GM23338 (cell line): ENCODE measurements around the gene FBXO15. TPM values are rescaled to one million over a fixed set of nuclear protein-coding genes. Genes with fewer than 3 reads are reported as not detected.
A peak's percentile ranks its signal among the peaks of the same experiment; 100 is the strongest.

Experiments used
- ATAC-seq: fragments of 200-7000 bp; cut with Tn5 transposase; 3 replicates; pipeline ENCODE4 v1.9.1; 2020
- DNase-seq: peaks from one replicate; pipeline ENCODE4 v3.0.0-alpha.2; 2015; ENCODE audit warnings: low spot score
- H2AFZ ChIP-seq: fragments of 200-600 bp; sonication (generic); 2 replicates; pipeline ENCODE4 v1.8.0; 2016; ENCODE audit warnings: antibody characterized with exemption, mild to moderate bottlenecking, moderate library complexity
- H3F3A ChIP-seq: fragments of 200-600 bp; sonication (generic); replicated peaks from 2 replicates; pipeline ENCODE4 v1.8.0; 2017; ENCODE audit warnings: antibody characterized with exemption, mixed run types, low read depth
- H3K27ac ChIP-seq: fragments of 200-600 bp; sonication (generic); 2 replicates; pipeline ENCODE4 v1.6.1; 2016; ENCODE audit warnings: low read depth
- H3K27me3 ChIP-seq: fragments of 200-600 bp; sonication (generic); 2 replicates; pipeline ENCODE4 v1.8.0; 2016; ENCODE audit warnings: mild to moderate bottlenecking, mixed run types, moderate library complexity; ENCODE audit not compliant: insufficient read depth
- H3K36me3 ChIP-seq: fragments of 200-600 bp; sonication (generic); 2 replicates; pipeline ENCODE4 v1.8.0; 2016; ENCODE audit warnings: mild to moderate bottlenecking; ENCODE audit not compliant: insufficient read depth
- H3K4me1 ChIP-seq: fragments of 200-600 bp; sonication (generic); 2 replicates; pipeline ENCODE4 v1.8.0; 2016; ENCODE audit warnings: mild to moderate bottlenecking, moderate library complexity; ENCODE audit not compliant: insufficient read depth
- H3K4me2 ChIP-seq: fragments of 200-600 bp; sonication (generic); 2 replicates; pipeline ENCODE4 v1.7.1; 2017; ENCODE audit warnings: mixed run types
- H3K4me3 ChIP-seq: fragments of 200-600 bp; sonication (generic); 2 replicates; pipeline ENCODE4 v1.6.1; 2016; ENCODE audit warnings: mixed run types
- H3K79me2 ChIP-seq: fragments of 200-600 bp; sonication (generic); replicated peaks from 2 replicates; pipeline ENCODE4 v1.8.0; 2017; ENCODE audit warnings: mild to moderate bottlenecking; ENCODE audit not compliant: insufficient read depth
- H3K9me2 ChIP-seq: fragments of 200-600 bp; sonication (generic); 2 replicates; pipeline ENCODE4 v1.8.0; 2017; ENCODE audit not compliant: insufficient read depth
- H4K20me1 ChIP-seq: fragments of 200-600 bp; sonication (generic); replicated peaks from 2 replicates; pipeline ENCODE4 v1.8.0; 2017; ENCODE audit warnings: mild to moderate bottlenecking; ENCODE audit not compliant: insufficient read depth
- H3K27ac Mint-ChIP-seq: 2 replicates; pipeline ENCODE4 v1.8.0; 2020; ENCODE audit warnings: inconsistent platforms, mild to moderate bottlenecking, moderate library complexity, mixed read lengths
- H3K27me3 Mint-ChIP-seq: 3 replicates; pipeline ENCODE4 v1.8.0; 2022; ENCODE audit warnings: low read depth, mild to moderate bottlenecking, moderate library complexity, mixed read lengths, inconsistent platforms; ENCODE audit not compliant: insufficient read depth, poor library complexity
- H3K36me3 Mint-ChIP-seq: 3 replicates; pipeline ENCODE4 v1.8.0; 2021; ENCODE audit warnings: low read depth, mild to moderate bottlenecking, inconsistent platforms, moderate library complexity, mixed read lengths
- H3K4me1 Mint-ChIP-seq: 3 replicates; pipeline ENCODE4 v1.8.0; 2020; ENCODE audit warnings: mild to moderate bottlenecking, inconsistent platforms, mixed read lengths
- H3K4me3 Mint-ChIP-seq: 3 replicates; pipeline ENCODE4 v1.8.0; 2021; ENCODE audit warnings: moderate library complexity, mild to moderate bottlenecking, inconsistent platforms, mixed read lengths
- H3K9me3 Mint-ChIP-seq: 3 replicates; pipeline ENCODE4 v1.8.0; 2020; ENCODE audit warnings: moderate library complexity, mild to moderate bottlenecking, inconsistent platforms, mixed read lengths
- CREB1 ChIP-seq: fragments of 250-450 bp; sonication (Bioruptor Pico); IDR thresholded peaks from 2 replicates; pipeline ENCODE4 v1.5.0; 2020; ENCODE audit warnings: low read depth, mild to moderate bottlenecking, moderate library complexity
- EZH2 ChIP-seq: fragments of 200-600 bp; sonication (generic); IDR thresholded peaks from one replicate; pipeline ENCODE4 v1.8.0; 2017; ENCODE audit warnings: antibody characterized with exemption, mild to moderate bottlenecking, low read depth; ENCODE audit not compliant: unreplicated experiment
- EZH2phosphoT487 ChIP-seq: fragments of 200-600 bp; sonication (generic); IDR thresholded peaks from one replicate; pipeline ENCODE4 v1.8.1; 2018; ENCODE audit warnings: antibody characterized with exemption; ENCODE audit not compliant: unreplicated experiment
- POLR2AphosphoS5 ChIP-seq: IDR thresholded peaks from 2 replicates; pipeline ENCODE4 v1.6.1; 2016; ENCODE audit warnings: antibody characterized with exemption, low read depth
- STAT1 ChIP-seq: IDR thresholded peaks from one replicate; pipeline ENCODE4 v1.6.1; 2016; ENCODE audit warnings: antibody characterized with exemption; ENCODE audit not compliant: unreplicated experiment
- ZNF114 ChIP-seq: fragments of 250-450 bp; sonication (Bioruptor Pico); IDR thresholded peaks from 2 replicates; pipeline ENCODE4 v1.5.0; 2020; ENCODE audit warnings: mild to moderate bottlenecking, moderate library complexity
- ZNF331 ChIP-seq: fragments of 250-450 bp; sonication (Bioruptor Pico); IDR thresholded peaks from 2 replicates; pipeline ENCODE4 v1.5.0; 2020; ENCODE audit warnings: low read depth, mild to moderate bottlenecking, moderate library complexity
- polyA plus RNA-seq: library from polyadenylated mRNA; unstranded; fragments of >200 nt; fragmentation: Nextera tagmentation; extraction: Ambion mirVana; gene quantifications from 2 replicates; pipeline ENCODE4 v1.2.1, GENCODE V29; 2016
- total RNA-seq: library from RNA; depleted of rRNA; stranded (reverse); fragments of >200 nt; shearing (Covaris generic); gene quantifications from 2 replicates; pipeline ENCODE4 v1.2.3, GENCODE V29; 2014
- TF ChIP-seq, protein P1 (sequence below): IDR thresholded peaks from 2 replicates; pipeline ENCODE4 v1.6.1; 2016; ENCODE audit warnings: antibody characterized with exemption
- TF ChIP-seq, protein P2 (sequence below), 2 experiments: fragments of 200-600 bp in 1 of 2; sonication (generic) in 1 of 2; conservative IDR thresholded peaks; 2 replicates each; pipeline versions ENCODE4 v1.5.1 to v1.6.1; 2016 to 2017; ENCODE audit warnings: antibody characterized with exemption in 2 of 2, low read depth in 2 of 2, mild to moderate bottlenecking in 2 of 2, moderate library complexity in 1 of 2
- TF ChIP-seq, protein P3 (sequence below): IDR thresholded peaks from one replicate; pipeline ENCODE4 v1.6.1; 2018; ENCODE audit warnings: antibody characterized with exemption; ENCODE audit not compliant: unreplicated experiment

Gene FBXO15
- total and polyA plus RNA-seq, 2 experiments from 2014 or later: 0.21 to 0.53 TPM

DNA sequence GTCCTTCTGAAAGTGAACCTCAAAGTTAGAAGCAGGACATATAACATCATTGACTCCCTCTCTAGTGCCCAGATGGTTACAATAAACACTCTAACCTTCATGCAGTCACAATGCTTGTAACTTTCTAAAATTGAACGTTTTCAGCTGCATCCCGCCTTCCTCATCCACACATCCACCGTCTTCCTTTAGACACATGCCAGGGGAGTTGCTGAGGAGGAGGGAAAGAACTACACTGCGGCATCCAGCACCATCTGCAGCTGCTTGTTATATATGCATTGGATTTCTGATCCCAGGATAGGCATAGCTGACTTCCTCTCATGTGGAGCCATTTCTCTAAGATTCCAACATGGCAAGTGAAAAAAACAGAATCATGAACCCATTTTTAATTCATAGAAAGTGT lies 96.8 kb downstream of the FBXO15 start:
- no peak overlapping the region for H3K4me3 ChIP-seq
- TF ChIP-seq CREB1 (CRISPR knock-in tag) (no peak), POLR2AphosphoS5 (no peak)
- TF ChIP-seq, protein P1, sequence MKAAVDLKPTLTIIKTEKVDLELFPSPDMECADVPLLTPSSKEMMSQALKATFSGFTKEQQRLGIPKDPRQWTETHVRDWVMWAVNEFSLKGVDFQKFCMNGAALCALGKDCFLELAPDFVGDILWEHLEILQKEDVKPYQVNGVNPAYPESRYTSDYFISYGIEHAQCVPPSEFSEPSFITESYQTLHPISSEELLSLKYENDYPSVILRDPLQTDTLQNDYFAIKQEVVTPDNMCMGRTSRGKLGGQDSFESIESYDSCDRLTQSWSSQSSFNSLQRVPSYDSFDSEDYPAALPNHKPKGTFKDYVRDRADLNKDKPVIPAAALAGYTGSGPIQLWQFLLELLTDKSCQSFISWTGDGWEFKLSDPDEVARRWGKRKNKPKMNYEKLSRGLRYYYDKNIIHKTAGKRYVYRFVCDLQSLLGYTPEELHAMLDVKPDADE: no peak
- ATAC-seq: no peak
- no peaks in the 10 kb centered on the region for H4K20me1 ChIP-seq
- H3K9me2 ChIP-seq: no peaks in the 10 kb centered on the region
- H3K4me2 ChIP-seq: no peak overlapping the region
- H3K4me1 ChIP-seq: no peaks in the 10 kb centered on the region
- no peak overlapping the region for H3K4me3 Mint-ChIP-seq
- H3F3A ChIP-seq: no peaks in the 10 kb centered on the region
- H3K27ac Mint-ChIP-seq: no peak overlapping the region
- no peaks in the 10 kb centered on the region for H3K27me3 Mint-ChIP-seq
- H2AFZ ChIP-seq: no peak overlapping the region
- no peak overlapping the region for H3K27ac ChIP-seq
- no peaks in the 10 kb centered on the region for H3K36me3 Mint-ChIP-seq
- DNase-seq: no peak
- no peaks in the 10 kb centered on the region for H3K27me3 ChIP-seq
- H3K4me1 Mint-ChIP-seq: no peaks in the 10 kb centered on the region
- peaks cover 21% of the 10 kb centered on the region for H3K9me3 Mint-ChIP-seq
- no peaks in the 10 kb centered on the region for H3K36me3 ChIP-seq
- H3K79me2 ChIP-seq: no peaks in the 10 kb centered on the region

DNA sequence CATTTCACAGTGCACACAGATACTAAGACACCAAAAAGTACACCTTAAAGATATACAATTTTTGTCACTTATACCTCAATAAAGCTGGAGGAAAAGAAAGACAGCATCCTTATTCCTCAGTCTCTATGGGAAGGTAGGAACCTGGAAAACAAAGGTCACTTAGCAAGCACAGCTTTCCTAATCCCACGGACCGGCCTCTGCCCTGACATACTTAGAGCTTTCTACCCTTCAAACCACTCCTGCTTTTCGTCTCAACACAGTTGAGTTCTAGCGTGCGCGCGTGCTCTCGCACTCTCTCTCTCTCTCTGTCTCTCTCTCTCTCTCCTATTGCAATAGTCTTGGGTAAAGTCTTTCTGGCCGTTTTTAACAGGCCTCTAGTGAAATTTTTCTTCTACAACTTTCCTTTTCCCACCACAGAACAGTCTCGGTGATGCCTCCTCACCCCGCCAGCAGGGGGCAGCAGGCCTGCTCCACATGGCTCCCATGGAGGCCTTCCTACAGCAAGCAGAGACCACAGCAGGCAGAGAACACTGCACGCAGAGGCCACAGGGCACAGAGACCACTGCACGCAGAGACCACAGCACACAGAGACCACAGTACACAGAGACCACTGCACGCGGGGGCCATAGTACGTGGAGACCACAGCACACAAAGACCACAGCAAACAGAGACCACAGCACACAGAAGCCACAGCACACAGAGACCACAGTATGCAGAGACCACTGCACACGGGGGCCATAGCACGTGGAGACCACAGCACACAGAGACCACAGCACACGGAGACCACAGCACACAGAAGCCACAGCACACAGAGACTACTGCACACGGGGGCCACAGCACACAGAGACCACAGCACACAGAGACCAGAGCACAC lies 106.9 kb downstream of the FBXO15 start:
- Mint-ChIP-seq H3K4me3 (no peak overlapping the region), H3K36me3 (no peaks in the 10 kb centered on the region; the same call in 2 of the 3 replicates), H3K27me3 (no peaks in the 10 kb centered on the region), H3K9me3 (no peaks in the 10 kb centered on the region), H3K4me1 (no peaks in the 10 kb centered on the region; the same call in 2 of the 3 replicates), H3K27ac (no peak overlapping the region)
- TF ChIP-seq, protein P2, sequence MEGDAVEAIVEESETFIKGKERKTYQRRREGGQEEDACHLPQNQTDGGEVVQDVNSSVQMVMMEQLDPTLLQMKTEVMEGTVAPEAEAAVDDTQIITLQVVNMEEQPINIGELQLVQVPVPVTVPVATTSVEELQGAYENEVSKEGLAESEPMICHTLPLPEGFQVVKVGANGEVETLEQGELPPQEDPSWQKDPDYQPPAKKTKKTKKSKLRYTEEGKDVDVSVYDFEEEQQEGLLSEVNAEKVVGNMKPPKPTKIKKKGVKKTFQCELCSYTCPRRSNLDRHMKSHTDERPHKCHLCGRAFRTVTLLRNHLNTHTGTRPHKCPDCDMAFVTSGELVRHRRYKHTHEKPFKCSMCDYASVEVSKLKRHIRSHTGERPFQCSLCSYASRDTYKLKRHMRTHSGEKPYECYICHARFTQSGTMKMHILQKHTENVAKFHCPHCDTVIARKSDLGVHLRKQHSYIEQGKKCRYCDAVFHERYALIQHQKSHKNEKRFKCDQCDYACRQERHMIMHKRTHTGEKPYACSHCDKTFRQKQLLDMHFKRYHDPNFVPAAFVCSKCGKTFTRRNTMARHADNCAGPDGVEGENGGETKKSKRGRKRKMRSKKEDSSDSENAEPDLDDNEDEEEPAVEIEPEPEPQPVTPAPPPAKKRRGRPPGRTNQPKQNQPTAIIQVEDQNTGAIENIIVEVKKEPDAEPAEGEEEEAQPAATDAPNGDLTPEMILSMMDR (conservative IDR thresholded peaks at IDR 0.05; ENCODE audit: low read depth in 2 of 2): peak; percentile 86 to 90
- no peak for TF ChIP-seq CREB1 (CRISPR knock-in tag)
- Histone ChIP-seq H3K36me3 (no peaks in the 10 kb centered on the region), H4K20me1 (no peaks in the 10 kb centered on the region), H3K27me3 (no peaks in the 10 kb centered on the region), H3K27ac (peak overlapping the region; percentile 40), H3K4me1 (peaks cover 15% of the 10 kb centered on the region), H3K4me2 (peak overlapping the region; percentile 27; the same call in 1 of the 2 replicates), H3K79me2 (no peaks in the 10 kb centered on the region), H2AFZ (peak overlapping the region; percentile 95), H3K9me2 (peaks cover 11% of the 10 kb centered on the region), H3K4me3 (peak overlapping the region; percentile 27; the same call in 1 of the 2 replicates), H3F3A (no peaks in the 10 kb centered on the region)
- peak; percentile 81 for DNase-seq
- ATAC-seq: peak; percentile 99

DNA sequence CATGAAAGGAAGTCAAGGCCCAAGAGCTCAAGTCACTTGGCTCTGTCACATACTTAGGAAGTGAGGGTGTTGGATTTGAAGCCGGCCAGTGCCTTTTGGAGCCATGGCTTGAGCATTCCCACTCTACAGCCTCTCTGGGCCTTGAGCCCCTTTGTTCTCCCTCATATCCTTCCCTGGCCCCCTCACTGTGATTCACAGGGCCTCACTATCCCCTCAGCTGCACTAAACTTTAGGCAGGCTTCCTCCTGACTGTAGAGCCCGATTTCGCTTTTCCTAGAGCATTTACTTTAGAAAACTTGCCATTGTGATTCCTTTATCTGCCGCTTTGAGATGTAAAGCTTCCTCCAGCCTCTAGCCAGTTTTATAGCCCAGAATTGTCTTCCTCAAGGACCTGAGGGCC lies 107.6 kb downstream of the FBXO15 start:
- Histone ChIP-seq H3F3A (no peaks in the 10 kb centered on the region), H3K27me3 (no peaks in the 10 kb centered on the region), H3K27ac (peak overlapping the region; percentile 40), H3K4me3 (peak overlapping the region; percentile 27; the same call in 1 of the 2 replicates), H3K79me2 (no peaks in the 10 kb centered on the region), H3K36me3 (no peaks in the 10 kb centered on the region), H3K9me2 (peaks cover 17% of the 10 kb centered on the region), H2AFZ (peak overlapping the region; percentile 1; the same call in 1 of the 2 replicates), H3K4me2 (peak overlapping the region; percentile 27), H4K20me1 (no peaks in the 10 kb centered on the region), H3K4me1 (peaks cover 15% of the 10 kb centered on the region)
- peaks cover 1% of the 10 kb centered on the region; the same call in 1 of the 3 replicates for H3K9me3 Mint-ChIP-seq
- peak; percentile 76 for ATAC-seq
- no peaks in the 10 kb centered on the region for H3K27me3 Mint-ChIP-seq
- no peaks in the 10 kb centered on the region; the same call in 1 of the 3 replicates for H3K36me3 Mint-ChIP-seq
- peak; percentile 35 for DNase-seq
- no peak overlapping the region for H3K27ac Mint-ChIP-seq
- H3K4me3 Mint-ChIP-seq: no peak overlapping the region
- TF ChIP-seq ZNF331 (no peak), ZNF114 (no peak), EZH2 (no peak), STAT1 (no peak), CREB1 (CRISPR knock-in tag) (no peak), EZH2phosphoT487 (no peak)
- TF ChIP-seq, protein P3, sequence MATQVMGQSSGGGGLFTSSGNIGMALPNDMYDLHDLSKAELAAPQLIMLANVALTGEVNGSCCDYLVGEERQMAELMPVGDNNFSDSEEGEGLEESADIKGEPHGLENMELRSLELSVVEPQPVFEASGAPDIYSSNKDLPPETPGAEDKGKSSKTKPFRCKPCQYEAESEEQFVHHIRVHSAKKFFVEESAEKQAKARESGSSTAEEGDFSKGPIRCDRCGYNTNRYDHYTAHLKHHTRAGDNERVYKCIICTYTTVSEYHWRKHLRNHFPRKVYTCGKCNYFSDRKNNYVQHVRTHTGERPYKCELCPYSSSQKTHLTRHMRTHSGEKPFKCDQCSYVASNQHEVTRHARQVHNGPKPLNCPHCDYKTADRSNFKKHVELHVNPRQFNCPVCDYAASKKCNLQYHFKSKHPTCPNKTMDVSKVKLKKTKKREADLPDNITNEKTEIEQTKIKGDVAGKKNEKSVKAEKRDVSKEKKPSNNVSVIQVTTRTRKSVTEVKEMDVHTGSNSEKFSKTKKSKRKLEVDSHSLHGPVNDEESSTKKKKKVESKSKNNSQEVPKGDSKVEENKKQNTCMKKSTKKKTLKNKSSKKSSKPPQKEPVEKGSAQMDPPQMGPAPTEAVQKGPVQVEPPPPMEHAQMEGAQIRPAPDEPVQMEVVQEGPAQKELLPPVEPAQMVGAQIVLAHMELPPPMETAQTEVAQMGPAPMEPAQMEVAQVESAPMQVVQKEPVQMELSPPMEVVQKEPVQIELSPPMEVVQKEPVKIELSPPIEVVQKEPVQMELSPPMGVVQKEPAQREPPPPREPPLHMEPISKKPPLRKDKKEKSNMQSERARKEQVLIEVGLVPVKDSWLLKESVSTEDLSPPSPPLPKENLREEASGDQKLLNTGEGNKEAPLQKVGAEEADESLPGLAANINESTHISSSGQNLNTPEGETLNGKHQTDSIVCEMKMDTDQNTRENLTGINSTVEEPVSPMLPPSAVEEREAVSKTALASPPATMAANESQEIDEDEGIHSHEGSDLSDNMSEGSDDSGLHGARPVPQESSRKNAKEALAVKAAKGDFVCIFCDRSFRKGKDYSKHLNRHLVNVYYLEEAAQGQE: no peak
- no peaks in the 10 kb centered on the region; the same call in 2 of the 3 replicates for H3K4me1 Mint-ChIP-seq
